Thymus (tissue), 11 donors: Measurements from ENCODE around the gene ANKRD11. TPM values are rescaled to one million over a fixed set of nuclear protein-coding genes. Genes with fewer than 3 reads are reported as not detected.

Source experiments
- DNase-seq, 9 donors: peaks; one replicate each; pipeline ENCODE4 v3.0.0-alpha.2; 2013; ENCODE audit warnings: low spot score in 9 of 9, low read depth in 6 of 9, missing footprints in 1 of 9
- H3K27ac ChIP-seq, 2 donors: one replicate each; pipeline ENCODE4 v1.5.1; 2013; ENCODE audit warnings: control low read depth in 1 of 2, low read depth in 1 of 2, low read length in 1 of 2, mild to moderate bottlenecking in 1 of 2, moderate library complexity in 1 of 2
- H3K27me3 ChIP-seq, 2 donors: one replicate each; pipeline ENCODE4 v1.5.1; 2013; ENCODE audit warnings: low read length in 1 of 2; ENCODE audit not compliant: control insufficient read depth in 2 of 2, insufficient read depth in 1 of 2
- H3K36me3 ChIP-seq, 2 donors: one replicate each; pipeline ENCODE4 v1.5.1; 2013; ENCODE audit warnings: low read length in 1 of 2, mild to moderate bottlenecking in 1 of 2, moderate library complexity in 1 of 2; ENCODE audit not compliant: control insufficient read depth in 2 of 2, insufficient read depth in 2 of 2
- H3K4me1 ChIP-seq, 2 donors: one replicate each; pipeline ENCODE4 v1.5.1; 2013; ENCODE audit warnings: low read length in 2 of 2; ENCODE audit not compliant: control insufficient read depth in 2 of 2, insufficient read depth in 2 of 2
- H3K4me3 ChIP-seq, 2 donors: one replicate each; pipeline ENCODE4 v1.5.1; 2013; ENCODE audit warnings: low read length in 2 of 2, control low read depth in 1 of 2, mild to moderate bottlenecking in 1 of 2
- H3K9me3 ChIP-seq, 2 donors: one replicate each; pipeline ENCODE4 v1.5.1; 2013; ENCODE audit warnings: low read length in 1 of 2, mild to moderate bottlenecking in 1 of 2; ENCODE audit not compliant: control insufficient read depth in 2 of 2, insufficient read depth in 1 of 2
- whole genome bisulfite sequencing: extraction: QIAGEN DNeasy Blood & Tissue Kit; methylation state at CpG from one replicate; pipeline ENCODE4 v1.1.7; 2013; 5-methylcytosine and 5-hydroxymethylcytosine counted together
- polyA plus RNA-seq: library from polyadenylated mRNA; stranded (reverse); fragments of 200-250 nt; gene quantifications from one replicate; pipeline ENCODE4 v1.2.3, GENCODE V29; 2013
- total RNA-seq: library from RNA; stranded (reverse); fragments of 120-200 nt; gene quantifications from one replicate; pipeline ENCODE4 v1.2.4, GENCODE V29; 2013
- donor health status: healthy.

The ANKRD11 gene
- total and polyA plus RNA-seq, 2 donors, result 24.8 to 79.5 TPM

GRCh38 chr16:89318430-89318758 lies 172.0 kb downstream of the ANKRD11 start:
- H3K36me3 ChIP-seq, result peaks cover 7 to 17% of the 10 kb centered on the region in 2 donors
- H3K4me3 ChIP-seq, result no peak overlapping the region
- no peaks in the 10 kb centered on the region for H3K9me3 ChIP-seq
- H3K4me1 ChIP-seq, result peaks cover 55 to 93% of the 10 kb centered on the region in 2 donors
- H3K27me3 ChIP-seq, result no peaks in the 10 kb centered on the region
- H3K27ac ChIP-seq, result no peak overlapping the region
- DNase-seq, result no peak
- WGBS, result 95% methylated on average over 11 of the region's 11 CpGs

- no peaks in the 10 kb centered on the region for H3K9me3 ChIP-seq
- no peaks in the 10 kb centered on the region for H3K27me3 ChIP-seq
- DNase-seq, result no peak
- H3K36me3 ChIP-seq, result peaks cover 10 to 19% of the 10 kb centered on the region in 2 donors
- 75% methylated on average over 23 of the region's 23 CpGs for WGBS
- H3K27ac ChIP-seq, result no peak overlapping the region
- no peak overlapping the region for H3K4me3 ChIP-seq
- peaks cover 56 to 95% of the 10 kb centered on the region in 2 donors for H3K4me1 ChIP-seq
These were observed 172.5 kb downstream of the ANKRD11 start for GRCh38 chr16:89317729-89318429.

- no peak for DNase-seq
- peaks cover 54 to 95% of the 10 kb centered on the region in 2 donors for H3K4me1 ChIP-seq
- H3K27me3 ChIP-seq, result no peaks in the 10 kb centered on the region
- H3K4me3 ChIP-seq, result no peak overlapping the region
- peaks cover 15 to 21% of the 10 kb centered on the region in 2 donors for H3K36me3 ChIP-seq
- H3K9me3 ChIP-seq, result no peaks in the 10 kb centered on the region
- WGBS, result 96% methylated on average over 12 of the region's 12 CpGs
- H3K27ac ChIP-seq, result peak overlapping the region; percentile 73 to 85
These were observed 173.2 kb downstream of the ANKRD11 start for GRCh38 chr16:89317101-89317671.

- H3K27ac ChIP-seq, result peak overlapping the region; percentile 73 to 85
- 76% methylated on average over 14 of the region's 14 CpGs for WGBS
- no peak for DNase-seq
These were observed 173.7 kb downstream of the ANKRD11 start for GRCh38 chr16:89316701-89317100.

GRCh38 chr16:89315791-89316581 lies 174.4 kb downstream of the ANKRD11 start:
- peaks cover 54 to 92% of the 10 kb centered on the region in 2 donors for H3K4me1 ChIP-seq
- peak; percentile 40 to 86 (median 70) for DNase-seq
- peaks cover 20 to 27% of the 10 kb centered on the region in 2 donors for H3K36me3 ChIP-seq
- no peaks in the 10 kb centered on the region for H3K27me3 ChIP-seq
- H3K27ac ChIP-seq, result peak overlapping the region; percentile 73 to 85
- peak overlapping the region in 1 of 2 donors; percentile 4 for H3K4me3 ChIP-seq
- 11% methylated on average over 20 of the region's 20 CpGs for WGBS
- no peaks in the 10 kb centered on the region for H3K9me3 ChIP-seq

More at GRCh38 chr16:89316701-89317100, 173.7 kb downstream of the ANKRD11 start:
- Histone ChIP-seq H3K4me1 (peaks cover 54 to 95% of the 10 kb centered on the region in 2 donors), H3K9me3 (no peaks in the 10 kb centered on the region), H3K4me3 (no peak overlapping the region), H3K36me3 (peaks cover 20 to 23% of the 10 kb centered on the region in 2 donors), H3K27me3 (no peaks in the 10 kb centered on the region)

- Histone ChIP-seq H3K4me3 (no peak overlapping the region), H3K9me3 (no peaks in the 10 kb centered on the region), H3K27me3 (no peaks in the 10 kb centered on the region), H3K27ac (peak overlapping the region; percentile 73 to 85), H3K36me3 (peaks cover 20 to 31% of the 10 kb centered on the region in 2 donors), H3K4me1 (peaks cover 54 to 85% of the 10 kb centered on the region in 2 donors)
- 85% methylated on average over 19 of the region's 19 CpGs for WGBS
- DNase-seq, result no peak
These were observed 175.1 kb downstream of the ANKRD11 start for GRCh38 chr16:89315271-89315670.

GRCh38 chr16:89314854-89315253 lies 175.5 kb downstream of the ANKRD11 start:
- Histone ChIP-seq H3K9me3 (no peaks in the 10 kb centered on the region), H3K4me3 (no peak overlapping the region), H3K27ac (peak overlapping the region; percentile 73 to 85), H3K36me3 (peaks cover 24 to 36% of the 10 kb centered on the region in 2 donors), H3K27me3 (no peaks in the 10 kb centered on the region), H3K4me1 (peaks cover 55 to 85% of the 10 kb centered on the region in 2 donors)
- DNase-seq, result peak in 6 of 9 donors; percentile 30 to 87 (median 67)
- 14% methylated on average over 8 of the region's 8 CpGs for WGBS

GRCh38 chr16:89314357-89314756 lies 176.0 kb downstream of the ANKRD11 start:
- H3K9me3 ChIP-seq, result peaks cover 0 to 1% of the 10 kb centered on the region in 2 donors
- DNase-seq, result peak in 2 of 9 donors; percentile 44 to 49
- WGBS, result 76% methylated on average over 14 of the region's 14 CpGs
- no peak overlapping the region for H3K4me3 ChIP-seq
- H3K4me1 ChIP-seq, result peaks cover 57 to 85% of the 10 kb centered on the region in 2 donors
- peak overlapping the region; percentile 73 to 85 for H3K27ac ChIP-seq
- no peaks in the 10 kb centered on the region for H3K27me3 ChIP-seq
- peaks cover 29 to 40% of the 10 kb centered on the region in 2 donors for H3K36me3 ChIP-seq

GRCh38 chr16:89313583-89313982 lies 176.8 kb downstream of the ANKRD11 start:
- peaks cover 1 to 2% of the 10 kb centered on the region in 2 donors for H3K9me3 ChIP-seq
- WGBS, result 97% methylated on average over 3 of the region's 3 CpGs
- no peak overlapping the region for H3K4me3 ChIP-seq
- H3K27ac ChIP-seq, result peak overlapping the region; percentile 36 to 85
- peaks cover 61 to 86% of the 10 kb centered on the region in 2 donors for H3K4me1 ChIP-seq
- H3K36me3 ChIP-seq, result peaks cover 29 to 45% of the 10 kb centered on the region in 2 donors
- H3K27me3 ChIP-seq, result no peaks in the 10 kb centered on the region
- DNase-seq, result no peak
